ENCODE results near the gene GRAMD1A. TPM values are rescaled to one million over a fixed set of nuclear protein-coding genes. Genes with fewer than 3 reads are reported as not detected.

GRAMD1A gene
- total RNA-seq, 1 experiment from 2014 or later, result 125 TPM

DNA sequence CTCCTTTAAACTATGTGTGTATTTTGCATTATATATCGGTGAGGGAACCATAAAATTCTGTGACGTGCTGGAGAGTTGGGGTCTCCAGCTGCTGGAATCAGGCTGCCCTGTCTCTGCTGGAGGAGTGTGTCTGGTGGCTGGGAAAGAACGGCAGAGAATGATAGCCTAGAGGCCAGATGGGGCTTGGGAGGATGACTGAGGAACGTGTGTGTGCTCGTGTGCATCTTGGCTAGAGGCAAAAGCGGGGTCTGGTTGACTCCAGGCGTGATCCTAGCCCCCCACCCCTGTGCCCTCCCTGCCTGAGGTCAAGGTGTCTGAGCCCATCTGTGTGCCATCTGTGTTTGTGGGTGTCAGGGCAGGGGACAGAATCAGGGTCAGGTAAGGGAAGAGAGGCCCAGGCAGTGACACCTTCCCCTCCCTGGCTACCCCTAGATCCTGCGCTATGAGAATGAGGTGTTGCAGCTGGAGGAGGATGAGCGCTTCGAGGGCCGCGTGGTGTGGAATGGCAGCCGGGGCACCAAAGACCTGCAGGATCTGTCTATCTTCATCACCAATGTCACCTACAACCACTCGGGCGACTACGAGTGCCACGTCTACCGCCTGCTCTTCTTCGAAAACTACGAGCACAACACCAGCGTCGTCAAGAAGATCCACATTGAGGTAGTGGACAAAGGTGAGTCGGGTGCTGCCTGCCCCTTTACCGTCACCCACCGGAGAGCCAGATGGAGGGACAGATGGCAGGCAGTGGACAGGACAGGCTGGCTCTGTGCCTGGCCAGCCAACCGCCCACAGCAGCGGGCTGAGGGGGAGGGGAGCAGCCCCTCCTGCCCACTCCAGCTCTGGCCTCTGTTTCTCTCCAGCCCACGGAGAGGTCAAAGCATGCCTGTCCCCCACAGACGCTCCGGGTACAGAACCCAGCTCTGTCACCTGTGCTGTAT is 33.2 kb downstream of the GRAMD1A start:
- H3K23ac ChIP-seq (ENCODE audit: insufficient read length, low read depth, low read length), result no peak overlapping the region
- H4K20me1 ChIP-seq (ENCODE audit: control insufficient read depth, insufficient read depth, insufficient read length), result no peaks in the 10 kb centered on the region
- no peak overlapping the region for H4K91ac ChIP-seq (ENCODE audit: insufficient read length, low read depth, low read length)
- H3K14ac ChIP-seq (ENCODE audit: insufficient read depth, low read length), result no peak overlapping the region
- H3K27me3 ChIP-seq (ENCODE audit: insufficient read depth, low read length), result peaks cover 11% of the 10 kb centered on the region; the same call in 1 of the 2 replicates
- no peak for TF ChIP-seq CTCF (conservative IDR thresholded peaks at IDR 0.05)
- Mint-ChIP-seq H3K36me3 (ENCODE audit: insufficient read depth in 1 of 3, low read depth in 3 of 3) (peaks cover 2 to 14% (median 6%) of the 10 kb centered on the region in 3 experiments; a peak in 4 of 7 replicates), H3K4me3 (peak overlapping the region in 1 of 2 experiments; percentile 8; a peak in 1 of 5 replicates), H3K9me3 (no peaks in the 10 kb centered on the region; a peak in 1 of 5 replicates), H3K27ac (peak overlapping the region in 1 of 3 experiments; percentile 63; a peak in 1 of 7 replicates), H3K27me3 (ENCODE audit: low read depth) (peaks cover 51% of the 10 kb centered on the region), H3K4me1 (peaks cover 10 to 11% of the 10 kb centered on the region in 2 experiments)
- H3K56ac ChIP-seq (ENCODE audit: insufficient read length, low read depth, low read length), result no peak overlapping the region
- no peak overlapping the region for H3T11ph ChIP-seq (ENCODE audit: low read length)
- H3K4me1 ChIP-seq (ENCODE audit: insufficient read depth, low read length), result no peaks in the 10 kb centered on the region
- H2BK12ac ChIP-seq (ENCODE audit: insufficient read length, low read depth, low read length), result no peak overlapping the region
- no peak overlapping the region for H2AFZ ChIP-seq (ENCODE audit: low read length)
- no peaks in the 10 kb centered on the region for H3K79me1 ChIP-seq (ENCODE audit: insufficient read depth, low read depth, low read length, poor library complexity, severe bottlenecking)
- H3K4me2 ChIP-seq (ENCODE audit: insufficient read depth, insufficient read length, low read length), result no peak overlapping the region
- H3K18ac ChIP-seq (ENCODE audit: insufficient read length, low read depth, low read length), result no peak overlapping the region
- H3K27ac ChIP-seq (ENCODE audit: insufficient read length, low read depth, low read length), result no peak overlapping the region
- no peak overlapping the region for H4K5ac ChIP-seq (ENCODE audit: insufficient read length, low read depth, low read length)
- no peak overlapping the region for H4K8ac ChIP-seq (replicated peaks; ENCODE audit: insufficient read length, low read depth, low read length)
- no peaks in the 10 kb centered on the region for H3K79me2 ChIP-seq (ENCODE audit: insufficient read depth, low read length)
- H2BK5ac ChIP-seq (ENCODE audit: insufficient read length, low read length), result no peak overlapping the region
- DNase-seq, result no peak
- peaks cover 8% of the 10 kb centered on the region for H3K23me2 ChIP-seq (ENCODE audit: insufficient read length, low read depth, low read length, poor library complexity, severe bottlenecking)
- H3K9ac ChIP-seq (ENCODE audit: extremely low read depth, insufficient read length, low read length), result no peak overlapping the region
- H2BK120ac ChIP-seq (ENCODE audit: low read depth, low read length, poor library complexity, severe bottlenecking), result no peak overlapping the region
- H2BK15ac ChIP-seq (ENCODE audit: low read depth, low read length), result no peak overlapping the region
- no peaks in the 10 kb centered on the region for H3K9me3 ChIP-seq (ENCODE audit: control insufficient read depth, low read depth, low read length)
- no peak overlapping the region for H2BK20ac ChIP-seq (ENCODE audit: low read depth, low read length, poor library complexity, severe bottlenecking)
- no peak overlapping the region for H3K4ac ChIP-seq (ENCODE audit: low read depth, low read length)
- H2AK5ac ChIP-seq (ENCODE audit: insufficient read length, low read length), result no peak overlapping the region
- no CpG with 5 or more reads among the region's 30 CpGs for WGBS (ENCODE audit: extremely low coverage, insufficient read length, low lambda C conversion rate)
